GM18520 (cell line): ENCODE measurements around the gene NPY.

ENCODE experiments used
- ATAC-seq: cut with Tn5 transposase; IDR thresholded peaks from one replicate; pipeline ENCODE4 v1.9.1; 2021; ENCODE audit not compliant: unreplicated experiment

NPY gene

GRCh38 chr7:24312588-24312987 lies 28.6 kb downstream of the NPY start:
- ATAC-seq, result no peak

DNA sequence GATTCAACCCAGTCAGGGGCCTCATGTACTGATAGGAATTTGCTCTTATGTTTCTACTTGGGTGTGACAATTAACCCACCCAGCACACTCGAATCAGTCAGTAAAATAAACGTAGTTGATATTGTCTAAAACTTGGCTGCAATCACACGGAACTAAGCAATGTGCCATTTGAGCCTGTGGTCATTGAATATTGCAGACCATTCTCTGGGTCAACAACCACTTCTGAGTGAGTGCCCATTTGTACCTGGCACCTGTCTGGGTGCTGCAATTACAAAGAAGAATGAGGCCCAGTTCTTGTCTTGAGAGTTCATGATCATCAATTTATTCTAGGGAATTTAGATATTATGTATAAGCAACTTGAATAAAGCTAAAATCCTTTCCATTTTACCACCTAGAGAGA lies 29.8 kb downstream of the NPY start:
- ATAC-seq, result no peak

- ATAC-seq, result no peak
Measured at GRCh38 chr7:24316340-24316739, 32.4 kb downstream of the NPY start.

DNA sequence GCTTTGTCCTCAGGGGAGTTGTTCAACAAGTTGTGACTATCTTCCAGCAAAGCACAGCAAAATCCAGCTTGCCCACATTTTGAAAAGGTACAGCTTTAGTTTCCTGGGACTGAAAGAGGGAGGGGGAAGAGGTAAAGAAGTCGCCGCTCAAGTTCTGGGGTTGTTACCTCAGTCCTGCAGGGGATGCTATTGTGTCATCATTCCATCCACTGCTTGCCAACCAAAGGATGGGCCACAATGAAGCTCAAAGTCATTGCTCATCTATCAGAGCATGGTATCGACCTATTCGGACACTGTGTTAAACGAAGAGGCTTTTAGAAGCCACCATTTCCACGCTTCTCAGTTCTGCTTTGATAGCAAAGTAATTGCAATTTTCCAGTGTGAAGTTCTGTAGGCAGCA lies 34.3 kb downstream of the NPY start:
- no peak for ATAC-seq

DNA sequence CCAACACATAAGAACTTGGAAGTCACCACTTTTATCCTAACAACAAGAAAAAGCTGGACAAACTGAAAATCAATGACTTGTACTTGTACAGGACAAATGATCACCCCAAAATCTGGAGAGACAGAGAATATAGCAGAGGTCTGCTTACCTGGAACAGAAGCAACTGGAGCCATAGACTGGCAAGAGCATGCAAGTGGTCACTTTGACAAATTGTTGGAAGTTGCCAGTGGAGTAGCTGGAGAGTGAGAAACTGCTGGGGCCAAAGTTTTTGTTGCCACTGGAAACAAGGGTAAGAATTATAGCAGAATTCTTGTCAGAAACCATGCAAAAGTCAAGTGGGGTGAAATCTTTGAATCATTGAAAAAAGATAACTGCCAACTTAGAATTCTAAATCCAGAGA lies 35.2 kb downstream of the NPY start:
- no peak for ATAC-seq

GRCh38 chr7:24323961-24324480 lies 40.0 kb downstream of the NPY start:
- no peak for ATAC-seq

DNA sequence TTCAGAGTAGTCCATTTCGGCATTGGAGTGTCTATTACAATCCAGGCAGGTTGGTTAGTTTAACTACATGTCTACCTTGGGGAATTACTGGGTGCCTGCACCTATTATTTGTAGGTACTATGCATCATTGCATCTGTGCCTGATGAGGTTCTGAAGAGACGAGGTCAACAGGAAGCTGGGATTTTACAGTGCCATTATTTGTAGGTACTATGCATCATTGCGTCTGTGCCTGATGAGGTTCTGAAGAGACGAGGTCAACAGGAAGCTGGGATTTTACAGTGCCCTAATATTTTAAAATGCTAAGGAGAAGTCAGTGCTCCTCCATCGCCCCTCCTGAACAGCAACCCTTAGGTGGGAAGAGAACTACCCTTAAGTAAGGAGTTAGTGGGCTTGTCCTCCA lies 41.7 kb downstream of the NPY start:
- ATAC-seq, result no peak

GRCh38 chr7:24328050-24328449 lies 44.1 kb downstream of the NPY start:
- ATAC-seq, result no peak

DNA sequence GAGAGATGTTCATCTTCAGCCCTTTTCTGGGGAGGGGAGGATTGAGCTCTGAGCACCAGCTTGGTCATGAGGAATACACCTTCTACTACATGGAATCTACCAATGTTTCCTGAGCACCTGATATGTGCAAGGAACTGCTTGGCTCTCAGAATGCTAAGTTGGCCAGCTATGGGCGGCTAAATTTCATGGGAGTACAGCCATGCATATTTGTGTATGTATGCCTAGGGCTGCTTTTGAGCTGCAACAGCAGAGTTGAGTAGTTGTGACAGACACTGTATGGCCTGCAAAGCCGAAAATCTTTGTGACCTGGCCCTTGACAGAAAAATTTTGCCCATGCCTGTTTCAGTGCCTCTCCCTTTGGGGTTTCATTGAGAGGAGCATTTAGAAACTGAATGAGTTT lies 44.9 kb downstream of the NPY start:
- no peak for ATAC-seq

DNA sequence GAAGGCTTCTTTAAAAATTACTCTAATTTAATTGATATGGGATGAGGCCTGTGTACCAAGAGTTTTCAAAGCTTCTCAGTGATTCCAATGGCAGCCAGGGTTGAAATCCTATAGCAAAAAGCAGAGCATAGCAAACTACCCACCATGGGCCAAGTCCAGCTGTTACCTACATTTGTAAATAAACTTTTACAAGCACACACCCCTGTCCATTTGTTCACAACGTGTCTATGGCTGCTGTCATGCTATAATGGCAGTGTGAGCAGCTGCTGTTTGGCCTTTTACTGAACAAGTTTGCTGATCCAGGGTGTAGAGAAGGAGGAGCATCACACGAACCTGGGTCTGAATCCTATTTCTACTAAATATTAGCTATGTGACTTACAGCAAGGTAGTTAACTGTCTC lies 50.0 kb downstream of the NPY start:
- no peak for ATAC-seq

GRCh38 chr7:24334627-24335026 lies 50.6 kb downstream of the NPY start:
- no peak for ATAC-seq

DNA sequence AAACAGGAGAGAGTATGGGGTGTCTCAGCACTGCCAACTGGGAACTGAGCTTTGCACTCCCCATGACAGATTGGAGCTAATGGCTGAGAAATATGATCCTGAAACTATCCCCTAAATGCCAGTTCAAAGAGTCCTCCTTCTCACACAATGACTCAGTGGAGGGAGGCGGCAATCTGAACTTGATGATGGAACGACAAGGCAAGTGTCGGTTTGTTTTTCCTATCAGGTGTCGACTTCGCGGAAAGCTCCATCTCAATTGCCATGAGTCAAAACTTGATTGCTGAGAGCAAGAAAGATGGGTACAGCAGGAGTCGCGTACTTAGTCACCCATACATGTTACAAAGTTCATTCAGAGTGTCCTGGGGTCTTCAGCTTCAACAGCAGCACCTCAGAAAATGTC lies 52.5 kb downstream of the NPY start:
- ATAC-seq, result no peak

- ATAC-seq, result no peak
Measured at GRCh38 chr7:24337180-24337579, 53.2 kb downstream of the NPY start.

GRCh38 chr7:24339575-24339974 lies 55.6 kb downstream of the NPY start:
- ATAC-seq, result no peak

DNA sequence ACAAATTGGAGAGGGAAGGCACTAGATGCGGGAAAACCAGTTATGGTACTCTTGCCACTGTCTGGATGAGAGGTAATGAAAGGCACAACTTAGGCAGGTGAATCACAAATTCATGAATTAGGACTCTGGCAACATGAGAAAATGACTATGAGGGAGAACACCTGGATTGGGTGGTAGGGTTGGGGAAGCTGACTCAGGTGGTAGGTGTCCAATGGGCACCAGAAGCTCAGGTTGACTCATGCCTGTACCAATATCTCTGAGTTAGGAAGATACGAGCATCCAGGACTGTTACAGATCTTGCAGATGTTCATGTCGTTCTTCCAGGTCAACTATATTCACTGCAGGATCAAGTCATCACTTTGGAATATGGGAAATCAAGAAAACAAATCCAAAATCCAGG lies 56.7 kb downstream of the NPY start:
- no peak for ATAC-seq
